Measurements from ENCODE around the gene RPS6KA3.

- no peak for TF ChIP-seq EZH2 (IDR thresholded peaks at IDR 0.05; ENCODE audit: low read length)
- TF ChIP-seq, protein P1, sequence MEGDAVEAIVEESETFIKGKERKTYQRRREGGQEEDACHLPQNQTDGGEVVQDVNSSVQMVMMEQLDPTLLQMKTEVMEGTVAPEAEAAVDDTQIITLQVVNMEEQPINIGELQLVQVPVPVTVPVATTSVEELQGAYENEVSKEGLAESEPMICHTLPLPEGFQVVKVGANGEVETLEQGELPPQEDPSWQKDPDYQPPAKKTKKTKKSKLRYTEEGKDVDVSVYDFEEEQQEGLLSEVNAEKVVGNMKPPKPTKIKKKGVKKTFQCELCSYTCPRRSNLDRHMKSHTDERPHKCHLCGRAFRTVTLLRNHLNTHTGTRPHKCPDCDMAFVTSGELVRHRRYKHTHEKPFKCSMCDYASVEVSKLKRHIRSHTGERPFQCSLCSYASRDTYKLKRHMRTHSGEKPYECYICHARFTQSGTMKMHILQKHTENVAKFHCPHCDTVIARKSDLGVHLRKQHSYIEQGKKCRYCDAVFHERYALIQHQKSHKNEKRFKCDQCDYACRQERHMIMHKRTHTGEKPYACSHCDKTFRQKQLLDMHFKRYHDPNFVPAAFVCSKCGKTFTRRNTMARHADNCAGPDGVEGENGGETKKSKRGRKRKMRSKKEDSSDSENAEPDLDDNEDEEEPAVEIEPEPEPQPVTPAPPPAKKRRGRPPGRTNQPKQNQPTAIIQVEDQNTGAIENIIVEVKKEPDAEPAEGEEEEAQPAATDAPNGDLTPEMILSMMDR (optimal IDR thresholded peaks at IDR 0.05 in 1 of 3, IDR thresholded peaks at IDR 0.05 in 1 of 3, conservative IDR thresholded peaks at IDR 0.05 in 1 of 3; ENCODE audit: extremely low read depth in 1 of 3, insufficient read depth in 2 of 3, low read length in 3 of 3) = no peak
Observed at GRCh38 chrX:20274121-20274520, 7.4 kb upstream of the RPS6KA3 start.

Data from keratinocyte (primary cell).